Mesenchymal stem cell (in vitro differentiated cells and primary cell): ENCODE results near the gene DAZL.

Experiments used
- DNase-seq: peaks from one replicate; pipeline ENCODE4 v3.0.0-alpha.2; 2013
- H2AFZ ChIP-seq: one replicate; pipeline ENCODE4 v1.6.1; 2013; ENCODE audit warnings: low read depth, mild to moderate bottlenecking, control low read depth, inconsistent platforms, low read length, moderate library complexity
- H2AK5ac ChIP-seq: 2 replicates; pipeline ENCODE4 v1.6.1; 2013; ENCODE audit warnings: low read length, moderate library complexity, mild to moderate bottlenecking, inconsistent platforms; ENCODE audit not compliant: severe bottlenecking
- H2BK120ac ChIP-seq: one replicate; pipeline ENCODE4 v1.6.1; 2013; ENCODE audit warnings: low read depth, mild to moderate bottlenecking, inconsistent platforms, low read length, moderate library complexity
- H2BK12ac ChIP-seq, 2 experiments: one replicate each; pipeline ENCODE4 v1.6.1; 2013; ENCODE audit warnings: inconsistent platforms in 2 of 2, low read length in 2 of 2, mild to moderate bottlenecking in 2 of 2, moderate library complexity in 2 of 2, control low read depth in 1 of 2
- H2BK15ac ChIP-seq: one replicate; pipeline ENCODE4 v1.6.1; 2013; ENCODE audit warnings: mild to moderate bottlenecking, low read depth, inconsistent platforms; ENCODE audit not compliant: poor library complexity, severe bottlenecking
- H2BK5ac ChIP-seq: 2 replicates; pipeline ENCODE4 v1.6.1; 2013; ENCODE audit warnings: low read depth, mild to moderate bottlenecking, low read length, control low read depth, inconsistent platforms; ENCODE audit not compliant: poor library complexity, severe bottlenecking
- H3K14ac ChIP-seq, 2 experiments: one replicate each; pipeline ENCODE4 v1.6.1; 2013; ENCODE audit warnings: inconsistent platforms in 2 of 2, low read length in 2 of 2, control low read depth in 1 of 2, mild to moderate bottlenecking in 1 of 2, moderate library complexity in 1 of 2
- H3K18ac ChIP-seq, 2 experiments: one replicate each; pipeline ENCODE4 v1.6.1; 2013; ENCODE audit warnings: inconsistent platforms in 2 of 2, low read length in 2 of 2, control low read depth in 1 of 2, low read depth in 1 of 2, mild to moderate bottlenecking in 1 of 2
- H3K23ac ChIP-seq, 2 experiments: one replicate each; pipeline ENCODE4 v1.6.1; 2013; ENCODE audit warnings: inconsistent platforms in 2 of 2, low read length in 2 of 2, mild to moderate bottlenecking in 2 of 2, moderate library complexity in 2 of 2, control low read depth in 1 of 2
- H3K27ac ChIP-seq: 2 replicates; pipeline ENCODE4 v1.5.1; 2013; ENCODE audit warnings: mild to moderate bottlenecking, moderate library complexity, low read length, control low read depth, inconsistent platforms; ENCODE audit not compliant: poor library complexity, severe bottlenecking
- H3K27me3 ChIP-seq, 2 experiments: 2 replicates each; pipeline versions ENCODE4 v1.6.1 to v1.7.0; 2013; ENCODE audit warnings: low read length in 2 of 2, mild to moderate bottlenecking in 2 of 2, moderate library complexity in 2 of 2, control low read depth in 1 of 2, inconsistent platforms in 1 of 2; ENCODE audit not compliant: control insufficient read depth in 1 of 2, insufficient read depth in 1 of 2
- H3K36me3 ChIP-seq, 2 experiments: 2 replicates each; pipeline versions ENCODE4 v1.6.1 to v1.7.0; 2013; ENCODE audit warnings: low read length in 2 of 2, control low read depth in 1 of 2, inconsistent platforms in 1 of 2, low read depth in 1 of 2, mild to moderate bottlenecking in 1 of 2; ENCODE audit not compliant: insufficient read depth in 2 of 2, control insufficient read depth in 1 of 2
- H3K4ac ChIP-seq, 2 experiments: one replicate each; pipeline ENCODE4 v1.6.1; 2013; ENCODE audit warnings: inconsistent platforms in 2 of 2, low read length in 2 of 2, mild to moderate bottlenecking in 2 of 2, moderate library complexity in 2 of 2, control low read depth in 1 of 2, low read depth in 1 of 2
- H3K4me1 ChIP-seq: 2 replicates; pipeline ENCODE4 v1.6.1; 2013; ENCODE audit warnings: low read depth, low read length, control low read depth; ENCODE audit not compliant: control insufficient read depth, insufficient read depth
- H3K4me2 ChIP-seq: 2 replicates; pipeline ENCODE4 v1.6.1; 2013; ENCODE audit warnings: low read length, mild to moderate bottlenecking, inconsistent platforms; ENCODE audit not compliant: poor library complexity, severe bottlenecking
- H3K4me3 ChIP-seq, 2 experiments: 2 replicates each; pipeline versions ENCODE4 v1.5.1 to v1.7.0; 2013; ENCODE audit warnings: low read length in 2 of 2, mild to moderate bottlenecking in 2 of 2, control low read depth in 1 of 2, low read depth in 1 of 2; ENCODE audit not compliant: insufficient read depth in 1 of 2
- H3K79me1 ChIP-seq: replicated peaks from 2 replicates; pipeline ENCODE4 v1.6.1; 2013; ENCODE audit warnings: mild to moderate bottlenecking, control low read depth, low read length, inconsistent platforms; ENCODE audit not compliant: poor library complexity, severe bottlenecking
- H3K9ac ChIP-seq: 2 replicates; pipeline ENCODE4 v1.7.0; 2013; ENCODE audit warnings: mild to moderate bottlenecking, low read length, moderate library complexity
- H3K9me3 ChIP-seq: 2 replicates; pipeline ENCODE4 v1.7.0; 2013; ENCODE audit warnings: mild to moderate bottlenecking, low read length; ENCODE audit not compliant: control insufficient read depth
- H4K8ac ChIP-seq: one replicate; pipeline ENCODE4 v1.6.1; 2013; ENCODE audit warnings: inconsistent platforms, mild to moderate bottlenecking, low read length, moderate library complexity
- H4K91ac ChIP-seq: one replicate; pipeline ENCODE4 v1.6.1; 2013; ENCODE audit warnings: mild to moderate bottlenecking, low read length, inconsistent platforms
- WGBS: methylation state at CpG from one replicate; pipeline ENCODE4 v1.1.7; 2013; ENCODE audit warnings: mixed read lengths; 5-methylcytosine and 5-hydroxymethylcytosine counted together

Gene DAZL

GRCh38 chr3:16608816-16609215, 3.6 kb upstream of the DAZL start:
- Histone ChIP-seq H3K18ac (no peak overlapping the region), H3K27me3 (no peaks in the 10 kb centered on the region), H3K4ac (no peak overlapping the region), H3K4me3 (no peak overlapping the region), H2AK5ac (no peak overlapping the region), H2AFZ (no peak overlapping the region), H3K9me3 (no peaks in the 10 kb centered on the region), H2BK5ac (no peak overlapping the region), H3K4me1 (no peaks in the 10 kb centered on the region), H3K14ac (no peak overlapping the region), H2BK12ac (no peak overlapping the region), H4K91ac (no peak overlapping the region), H2BK120ac (no peak overlapping the region), H4K8ac (no peak overlapping the region), H3K4me2 (no peak overlapping the region), H3K23ac (no peak overlapping the region), H2BK15ac (no peak overlapping the region), H3K9ac (no peak overlapping the region), H3K36me3 (no peaks in the 10 kb centered on the region), H3K79me1 (no peaks in the 10 kb centered on the region), H3K27ac (no peak overlapping the region)
- DNase-seq, result no peak
- 76% methylated on average over 1 of the region's 2 CpGs for WGBS

GRCh38 chr3:16607718-16608117, 2.5 kb upstream of the DAZL start:
- H2BK15ac ChIP-seq, result no peak overlapping the region
- no peak overlapping the region for H2AFZ ChIP-seq
- no peak for DNase-seq
- no peak overlapping the region for H3K23ac ChIP-seq
- no peak overlapping the region for H3K14ac ChIP-seq
- no peaks in the 10 kb centered on the region for H3K79me1 ChIP-seq
- H4K8ac ChIP-seq, result no peak overlapping the region
- no peaks in the 10 kb centered on the region for H3K27me3 ChIP-seq
- H2BK5ac ChIP-seq, result no peak overlapping the region
- no peaks in the 10 kb centered on the region for H3K36me3 ChIP-seq
- WGBS, result 71% methylated on average over 2 of the region's 3 CpGs
- no peak overlapping the region for H2BK120ac ChIP-seq
- H3K4me1 ChIP-seq, result no peaks in the 10 kb centered on the region
- no peak overlapping the region for H3K4me3 ChIP-seq
- no peak overlapping the region for H3K27ac ChIP-seq
- H2AK5ac ChIP-seq, result no peak overlapping the region
- no peaks in the 10 kb centered on the region for H3K9me3 ChIP-seq
- no peak overlapping the region for H2BK12ac ChIP-seq
- H3K9ac ChIP-seq, result no peak overlapping the region
- no peak overlapping the region for H3K4me2 ChIP-seq
- H3K18ac ChIP-seq, result no peak overlapping the region
- no peak overlapping the region for H4K91ac ChIP-seq
- H3K4ac ChIP-seq, result no peak overlapping the region

GRCh38 chr3:16606398-16606797, 1.2 kb upstream of the DAZL start:
- H2BK15ac ChIP-seq, result no peak overlapping the region
- H2BK5ac ChIP-seq, result no peak overlapping the region
- H3K27me3 ChIP-seq, result no peaks in the 10 kb centered on the region

GRCh38 chr3:16605966-16606365, 743 bp upstream of the DAZL start:
- Histone ChIP-seq H3K27ac (no peak overlapping the region), H2BK12ac (no peak overlapping the region), H3K79me1 (no peaks in the 10 kb centered on the region), H3K36me3 (no peaks in the 10 kb centered on the region), H2BK15ac (no peak overlapping the region), H4K8ac (no peak overlapping the region), H2BK120ac (no peak overlapping the region), H3K4me1 (no peaks in the 10 kb centered on the region), H3K23ac (no peak overlapping the region), H3K9me3 (no peaks in the 10 kb centered on the region), H2AK5ac (no peak overlapping the region), H2AFZ (no peak overlapping the region), H3K4ac (no peak overlapping the region), H3K27me3 (no peaks in the 10 kb centered on the region), H2BK5ac (no peak overlapping the region), H3K9ac (no peak overlapping the region), H3K4me2 (no peak overlapping the region), H3K4me3 (no peak overlapping the region), H3K18ac (no peak overlapping the region), H4K91ac (no peak overlapping the region), H3K14ac (no peak overlapping the region)
- no peak for DNase-seq
- WGBS, result 95% methylated on average over 8 of the region's 8 CpGs

More at GRCh38 chr3:16606398-16606797, 1.2 kb upstream of the DAZL start:
- no peak overlapping the region for H4K91ac ChIP-seq
- H3K79me1 ChIP-seq, result no peaks in the 10 kb centered on the region
- H3K23ac ChIP-seq, result no peak overlapping the region
- no peak overlapping the region for H2AK5ac ChIP-seq
- no peak overlapping the region for H3K9ac ChIP-seq
- no peak overlapping the region for H3K4ac ChIP-seq
- H3K27ac ChIP-seq, result no peak overlapping the region
- H3K9me3 ChIP-seq, result no peaks in the 10 kb centered on the region
- H2BK120ac ChIP-seq, result no peak overlapping the region
- DNase-seq, result no peak
- no peak overlapping the region for H4K8ac ChIP-seq
- 77% methylated on average over 3 of the region's 4 CpGs for WGBS
- H3K4me2 ChIP-seq, result no peak overlapping the region
- H3K4me3 ChIP-seq, result no peak overlapping the region
- H3K18ac ChIP-seq, result no peak overlapping the region
- no peak overlapping the region for H2BK12ac ChIP-seq
- no peaks in the 10 kb centered on the region for H3K36me3 ChIP-seq
- H3K4me1 ChIP-seq, result no peaks in the 10 kb centered on the region
- no peak overlapping the region for H2AFZ ChIP-seq
- no peak overlapping the region for H3K14ac ChIP-seq
